SK-N-SH treated with all-trans-retinoic acid at 6 μM for 48 hours (cell line): ENCODE results near the gene TTC28.

Source experiments
- CSDC2 ChIP-seq: fragments of 250-450 bp; sonication (Bioruptor Pico); IDR thresholded peaks from 2 replicates; pipeline ENCODE4 v1.5.0; 2020; ENCODE audit warnings: mild to moderate bottlenecking, moderate library complexity
- PATZ1 ChIP-seq: fragments of 250-450 bp; sonication (Bioruptor Pico); IDR thresholded peaks from 2 replicates; pipeline ENCODE4 v1.8.0; 2020; ENCODE audit warnings: mild to moderate bottlenecking, moderate library complexity, borderline replicate concordance
- POU6F1 ChIP-seq: fragments of 250-450 bp; sonication (Bioruptor Pico); IDR thresholded peaks from 2 replicates; pipeline ENCODE4 v1.8.0; 2021; ENCODE audit warnings: low read depth, mild to moderate bottlenecking, moderate library complexity, borderline replicate concordance
- PPARA ChIP-seq: fragments of 250-450 bp; sonication (Bioruptor Pico); IDR thresholded peaks from 2 replicates; pipeline ENCODE4 v1.5.0; 2020; ENCODE audit warnings: mild to moderate bottlenecking, borderline replicate concordance
- TCF4 ChIP-seq: fragments of 250-450 bp; sonication (Bioruptor Pico); IDR thresholded peaks from 2 replicates; pipeline ENCODE4 v1.8.0; 2021; ENCODE audit warnings: mild to moderate bottlenecking, moderate library complexity, borderline replicate concordance
- TOX ChIP-seq: fragments of 250-450 bp; sonication (Bioruptor Pico); IDR thresholded peaks from 2 replicates; pipeline ENCODE4 v1.8.0; 2021; ENCODE audit warnings: mild to moderate bottlenecking, moderate library complexity, borderline replicate concordance
- ZFP30 ChIP-seq: fragments of 450-650 bp; formaldehyde crosslinking; IDR thresholded peaks from 2 replicates; pipeline ENCODE4 v1.5.0; 2022; ENCODE audit warnings: mild to moderate bottlenecking, moderate library complexity
- ZNF565 ChIP-seq: fragments of 450-650 bp; formaldehyde crosslinking; conservative IDR thresholded peaks from 2 replicates; pipeline ENCODE4 v1.5.0; 2020; ENCODE audit warnings: low read depth, mild to moderate bottlenecking, moderate library complexity
- ZNF70 ChIP-seq: fragments of 450-650 bp; formaldehyde crosslinking; IDR thresholded peaks from 2 replicates; pipeline ENCODE4 v1.5.0; 2020; ENCODE audit warnings: mild to moderate bottlenecking, moderate library complexity

GRCh38 chr22:28237112-28237511, 442.5 kb downstream of the TTC28 start:
- no peak for TF ChIP-seq TCF4 (CRISPR knock-in tag)
- TF ChIP-seq ZNF565 = no peak
- TF ChIP-seq TOX = no peak
- TF ChIP-seq PPARA (CRISPR knock-in tag) = no peak
- no peak for TF ChIP-seq ZNF70 (CRISPR knock-in tag)
- TF ChIP-seq ZFP30 (CRISPR knock-in tag) = no peak
- no peak for TF ChIP-seq CSDC2 (CRISPR knock-in tag)
- no peak for TF ChIP-seq POU6F1 (CRISPR knock-in tag)
- no peak for TF ChIP-seq PATZ1
